GM19099 (cell line): ENCODE measurements around the gene SPTBN4.

Experiments
- POLR2A ChIP-seq: IDR thresholded peaks from 3 replicates; pipeline ENCODE4 v1.6.1; 2011; ENCODE audit warnings: low read depth; ENCODE audit not compliant: insufficient read length; ENCODE audit errors: extremely low read depth

SPTBN4 gene

GRCh38 chr19:40559394-40559793, 92.6 kb downstream of the SPTBN4 start:
- TF ChIP-seq POLR2A, result no peak

GRCh38 chr19:40560092-40560507, 93.3 kb downstream of the SPTBN4 start:
- no peak for TF ChIP-seq POLR2A

- TF ChIP-seq POLR2A, result no peak
Measured at GRCh38 chr19:40561947-40562346, 95.1 kb downstream of the SPTBN4 start.

- no peak for TF ChIP-seq POLR2A
Measured at GRCh38 chr19:40565355-40565754, 98.6 kb downstream of the SPTBN4 start.

- no peak for TF ChIP-seq POLR2A
Measured at GRCh38 chr19:40565910-40566495, 99.2 kb downstream of the SPTBN4 start.

GRCh38 chr19:40567040-40567749, 100.4 kb downstream of the SPTBN4 start:
- TF ChIP-seq POLR2A, result no peak

GRCh38 chr19:40567750-40568494, 101.1 kb downstream of the SPTBN4 start:
- TF ChIP-seq POLR2A, result no peak

- TF ChIP-seq POLR2A, result no peak
Measured at GRCh38 chr19:40570313-40571004, 103.7 kb downstream of the SPTBN4 start.

- no peak for TF ChIP-seq POLR2A
Measured at GRCh38 chr19:40571005-40571318, 104.2 kb downstream of the SPTBN4 start.

GRCh38 chr19:40571831-40572495, 105.2 kb downstream of the SPTBN4 start:
- no peak for TF ChIP-seq POLR2A

GRCh38 chr19:40575326-40575725, 108.5 kb downstream of the SPTBN4 start:
- no peak for TF ChIP-seq POLR2A

GRCh38 chr19:40576151-40576584, 109.4 kb downstream of the SPTBN4 start:
- TF ChIP-seq POLR2A, result no peak

- TF ChIP-seq POLR2A, result peak; percentile 76
Measured at GRCh38 chr19:40576585-40577451, 110.0 kb downstream of the SPTBN4 start, which contains the start of gene SHKBP1. Gene SHKBP1, plus strand, starts transcription at chr19:40576873. Its CDS starts 27 bp downstream, at chr19:40576900.

GRCh38 chr19:40578442-40578908, 111.7 kb downstream of the SPTBN4 start:
- TF ChIP-seq POLR2A, result no peak

- no peak for TF ChIP-seq POLR2A
Measured at GRCh38 chr19:40580619-40581018, 113.8 kb downstream of the SPTBN4 start.
